DOHH2 (cell line): ENCODE results near the gene HOXC6.

Experiments used
- EZH2phosphoT487 ChIP-seq: fragments of 200-600 bp; sonication (generic); IDR thresholded peaks from 2 replicates; pipeline ENCODE4 v1.6.1; 2017; ENCODE audit warnings: borderline replicate concordance, mild to moderate bottlenecking, antibody characterized with exemption, low read length, moderate library complexity, mixed read lengths
- TF ChIP-seq, protein P1 (sequence below): fragments of 200-600 bp; sonication (generic); IDR thresholded peaks from one replicate; pipeline ENCODE4 v1.5.1; 2014; ENCODE audit warnings: antibody characterized with exemption, mild to moderate bottlenecking, low read depth, low read length; ENCODE audit not compliant: poor library complexity, severe bottlenecking

DNA sequence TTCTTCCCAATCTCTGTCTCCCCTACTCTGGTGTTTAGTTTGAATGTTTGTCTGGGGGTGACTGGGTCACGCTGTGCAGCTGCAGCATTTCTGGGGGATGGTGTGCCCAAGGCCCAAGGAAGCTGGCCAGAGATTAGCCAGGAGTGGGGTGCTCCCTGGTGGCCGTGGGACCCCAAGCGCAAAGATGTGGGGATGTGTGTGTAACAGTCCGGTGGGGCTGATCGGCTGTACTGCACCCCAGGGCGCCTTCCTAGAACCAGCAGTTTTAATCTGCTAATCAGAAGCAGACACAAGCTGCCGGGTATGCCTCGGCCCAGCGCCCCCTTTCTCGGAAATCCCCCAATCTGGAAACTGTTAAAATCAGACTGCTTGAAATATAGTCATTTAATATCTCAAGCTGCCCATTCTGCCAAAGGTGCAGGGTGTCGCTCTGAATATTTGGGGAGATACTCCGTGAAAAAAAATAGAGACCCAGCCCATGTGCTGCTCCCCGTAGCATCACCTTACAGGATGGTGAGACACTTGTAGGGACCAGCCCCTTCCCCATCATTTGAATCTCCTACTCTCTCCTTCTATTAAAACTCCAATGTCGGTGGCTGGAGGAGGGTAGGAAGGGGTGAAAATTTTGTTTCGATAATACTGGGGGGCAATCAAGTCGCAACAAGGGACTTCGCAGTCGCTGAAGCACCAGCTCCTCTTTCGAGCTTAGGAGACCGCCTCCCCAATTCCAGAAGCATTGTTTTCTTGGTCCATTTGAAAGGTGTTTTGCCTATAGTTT lies 24.0 kb upstream of the HOXC6 start:
- TF ChIP-seq, protein P1, sequence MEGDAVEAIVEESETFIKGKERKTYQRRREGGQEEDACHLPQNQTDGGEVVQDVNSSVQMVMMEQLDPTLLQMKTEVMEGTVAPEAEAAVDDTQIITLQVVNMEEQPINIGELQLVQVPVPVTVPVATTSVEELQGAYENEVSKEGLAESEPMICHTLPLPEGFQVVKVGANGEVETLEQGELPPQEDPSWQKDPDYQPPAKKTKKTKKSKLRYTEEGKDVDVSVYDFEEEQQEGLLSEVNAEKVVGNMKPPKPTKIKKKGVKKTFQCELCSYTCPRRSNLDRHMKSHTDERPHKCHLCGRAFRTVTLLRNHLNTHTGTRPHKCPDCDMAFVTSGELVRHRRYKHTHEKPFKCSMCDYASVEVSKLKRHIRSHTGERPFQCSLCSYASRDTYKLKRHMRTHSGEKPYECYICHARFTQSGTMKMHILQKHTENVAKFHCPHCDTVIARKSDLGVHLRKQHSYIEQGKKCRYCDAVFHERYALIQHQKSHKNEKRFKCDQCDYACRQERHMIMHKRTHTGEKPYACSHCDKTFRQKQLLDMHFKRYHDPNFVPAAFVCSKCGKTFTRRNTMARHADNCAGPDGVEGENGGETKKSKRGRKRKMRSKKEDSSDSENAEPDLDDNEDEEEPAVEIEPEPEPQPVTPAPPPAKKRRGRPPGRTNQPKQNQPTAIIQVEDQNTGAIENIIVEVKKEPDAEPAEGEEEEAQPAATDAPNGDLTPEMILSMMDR: peak; percentile 14
- TF ChIP-seq EZH2phosphoT487: no peak
